ENCODE results near the gene TMEM267. TPM values are rescaled to one million over a fixed set of nuclear protein-coding genes. Genes with fewer than 3 reads are reported as not detected.
A peak's percentile ranks its signal among the peaks of the same experiment; 100 is the strongest.

Gene TMEM267
- total RNA-seq, 2 experiments from 2014 or later = 7.1 to 9.6 TPM

GRCh38 chr5:43498581-43498980 is 14.9 kb upstream of the TMEM267 start:
- Mint-ChIP-seq H3K9me3 (no peaks in the 10 kb centered on the region), H3K4me3 (no peak overlapping the region), H3K36me3 (ENCODE audit: low read depth) (peaks cover 12% of the 10 kb centered on the region), H3K4me1 (ENCODE audit: low read depth) (no peaks in the 10 kb centered on the region), H3K27me3 (no peaks in the 10 kb centered on the region), H3K27ac (no peak overlapping the region)
- H3K4me1 ChIP-seq (ENCODE audit: insufficient read depth, low read length) = no peaks in the 10 kb centered on the region
- CTCF ChIA-PET = no interaction called here
- no peak overlapping the region for H3K4me3 ChIP-seq (ENCODE audit: low read length)
- H3K27me3 ChIP-seq (ENCODE audit: control insufficient read depth in 1 of 2, insufficient read depth in 2 of 2, low read length in 2 of 2) = no peaks in the 10 kb centered on the region
- TF ChIP-seq CTCF (IDR thresholded peaks at IDR 0.05) = no peak
- intact Hi-C loops (cut with DNase I, micrococcal nuclease) = no loop called here
- DNase-seq (no peak), ATAC-seq (ENCODE audit: poor library complexity) (no peak)
- POLR2A ChIA-PET = interaction anchor here (1.8 kb wide), 1 partner anchor 14 kb away, joined by 8 read pairs; the partner anchor contains the start of gene TMEM267
- no peaks in the 10 kb centered on the region for H3K36me3 ChIP-seq (ENCODE audit: insufficient read depth, low read length)
- no peaks in the 10 kb centered on the region for H3K9me3 ChIP-seq (ENCODE audit: control insufficient read depth in 1 of 2, insufficient read depth in 1 of 2, low read length in 2 of 2)
- H3K27ac ChIP-seq (ENCODE audit: low read depth in 1 of 2, low read length in 2 of 2) = no peak overlapping the region

DNA sequence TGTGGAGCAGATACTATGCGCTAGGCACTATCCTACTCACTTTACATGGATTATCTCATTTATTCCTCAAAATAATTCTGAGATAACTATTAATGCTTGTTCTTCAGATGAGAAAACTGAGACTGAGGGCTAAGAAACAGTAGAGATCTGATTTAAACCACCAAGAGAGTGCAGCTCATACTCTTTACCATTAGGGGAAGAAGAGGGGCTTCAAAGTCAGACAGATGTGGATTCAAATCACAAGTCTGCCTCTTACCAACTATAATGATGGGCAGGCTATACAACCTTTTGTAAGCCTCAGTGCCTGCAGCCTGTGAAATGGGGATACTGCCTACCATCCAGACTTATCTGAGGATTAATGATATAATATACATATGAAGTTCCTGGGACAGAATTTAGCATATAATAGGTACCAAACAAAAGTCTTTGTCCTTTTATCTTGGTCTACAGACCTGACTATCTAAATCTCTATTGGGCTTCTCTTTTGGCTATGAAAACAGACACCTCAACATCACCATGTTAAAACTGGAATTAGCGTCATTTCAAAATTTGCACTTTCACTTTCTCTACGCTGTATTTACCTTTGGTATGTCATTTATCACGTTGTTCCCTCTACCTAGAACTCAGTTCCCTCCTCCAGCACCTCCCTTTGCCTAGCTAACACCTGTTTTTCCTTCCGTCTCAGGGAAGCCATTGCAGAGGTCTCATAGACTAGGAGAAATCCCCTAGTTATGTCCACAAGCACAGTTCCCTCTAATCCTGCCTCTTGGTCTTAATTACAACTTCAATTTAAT is 13.8 kb upstream of the TMEM267 start:
- POLR2A ChIA-PET = interaction anchor here (1.6 to 1.8 kb wide), 2 partner anchors 13 kb away, joined by 8 read pairs; partner anchors contain the start of gene TMEM267
- H3K9me3 ChIP-seq (ENCODE audit: control insufficient read depth in 1 of 2, insufficient read depth in 1 of 2, low read length in 2 of 2) = no peaks in the 10 kb centered on the region

GRCh38 chr5:43491326-43491725 is 7.7 kb upstream of the TMEM267 start:
- H3K36me3 ChIP-seq (ENCODE audit: insufficient read depth, low read length) = no peaks in the 10 kb centered on the region
- peaks cover under 1% of the 10 kb centered on the region for H3K4me1 ChIP-seq (ENCODE audit: insufficient read depth, low read length)
- ChIA-PET POLR2A (interaction anchor here (2.1 kb wide), 1 partner anchor 7 kb away, joined by 12 read pairs; the partner anchor contains the start of gene TMEM267), CTCF (no interaction called here)
- H3K4me3 ChIP-seq (ENCODE audit: low read length) = no peak overlapping the region
- no peak overlapping the region for H3K27ac Mint-ChIP-seq
- no peak overlapping the region for H3K4me3 Mint-ChIP-seq
- TF ChIP-seq CTCF (IDR thresholded peaks at IDR 0.05) = no peak
- ATAC-seq (ENCODE audit: poor library complexity) (no peak), DNase-seq (no peak)
- no peaks in the 10 kb centered on the region for H3K36me3 Mint-ChIP-seq (ENCODE audit: low read depth)
- no peaks in the 10 kb centered on the region for H3K9me3 ChIP-seq (ENCODE audit: control insufficient read depth in 1 of 2, insufficient read depth in 1 of 2, low read length in 2 of 2)
- no peaks in the 10 kb centered on the region for H3K27me3 Mint-ChIP-seq
- intact Hi-C loops (cut with DNase I, micrococcal nuclease) = no loop called here
- no peaks in the 10 kb centered on the region for H3K9me3 Mint-ChIP-seq
- H3K27me3 ChIP-seq (ENCODE audit: control insufficient read depth in 1 of 2, insufficient read depth in 2 of 2, low read length in 2 of 2) = no peaks in the 10 kb centered on the region
- no peak overlapping the region for H3K27ac ChIP-seq (ENCODE audit: low read depth in 1 of 2, low read length in 2 of 2)
- peaks cover under 1% of the 10 kb centered on the region for H3K4me1 Mint-ChIP-seq (ENCODE audit: low read depth)

More for the DNA sequence above, 13.8 kb upstream of the TMEM267 start:
- TF ChIP-seq CTCF (IDR thresholded peaks at IDR 0.05) = no peak
- intact Hi-C loops (cut with DNase I, micrococcal nuclease) = no loop called here
- no peaks in the 10 kb centered on the region for H3K36me3 ChIP-seq (ENCODE audit: insufficient read depth, low read length)
- no peaks in the 10 kb centered on the region for H3K9me3 Mint-ChIP-seq
- H3K36me3 Mint-ChIP-seq (ENCODE audit: low read depth) = peaks cover 3% of the 10 kb centered on the region
- H3K4me1 ChIP-seq (ENCODE audit: insufficient read depth, low read length) = no peaks in the 10 kb centered on the region
- ATAC-seq (ENCODE audit: poor library complexity) (no peak), DNase-seq (peak in 1 of 14 experiments; percentile 33)
- no peak overlapping the region for H3K27ac ChIP-seq (ENCODE audit: low read depth in 1 of 2, low read length in 2 of 2)
- H3K4me1 Mint-ChIP-seq (ENCODE audit: low read depth) = no peaks in the 10 kb centered on the region
- H3K4me3 Mint-ChIP-seq = no peak overlapping the region
- no peaks in the 10 kb centered on the region for H3K27me3 Mint-ChIP-seq
- no peak overlapping the region for H3K4me3 ChIP-seq (ENCODE audit: low read length)
- no peaks in the 10 kb centered on the region for H3K27me3 ChIP-seq (ENCODE audit: control insufficient read depth in 1 of 2, insufficient read depth in 2 of 2, low read length in 2 of 2)
- H3K27ac Mint-ChIP-seq = no peak overlapping the region
- CTCF ChIA-PET = interaction anchor here (1.4 kb wide), 1 partner anchor 13 kb away, joined by 6 read pairs; the partner anchor contains the start of gene TMEM267
